IPS-18c (cell line): Measurements from ENCODE around the gene CYRIA.

Experiments
- H3K4me3 ChIP-seq: 2 replicates; pipeline ENCODE4 v1.7.0; 2013; ENCODE audit warnings: low read depth, mild to moderate bottlenecking, low read length, moderate library complexity; ENCODE audit not compliant: insufficient read depth
- H3K9me3 ChIP-seq: one replicate; pipeline ENCODE4 v1.6.1; 2013; ENCODE audit warnings: mild to moderate bottlenecking, low read length, moderate library complexity; ENCODE audit not compliant: control insufficient read depth, insufficient read depth

CYRIA gene

DNA sequence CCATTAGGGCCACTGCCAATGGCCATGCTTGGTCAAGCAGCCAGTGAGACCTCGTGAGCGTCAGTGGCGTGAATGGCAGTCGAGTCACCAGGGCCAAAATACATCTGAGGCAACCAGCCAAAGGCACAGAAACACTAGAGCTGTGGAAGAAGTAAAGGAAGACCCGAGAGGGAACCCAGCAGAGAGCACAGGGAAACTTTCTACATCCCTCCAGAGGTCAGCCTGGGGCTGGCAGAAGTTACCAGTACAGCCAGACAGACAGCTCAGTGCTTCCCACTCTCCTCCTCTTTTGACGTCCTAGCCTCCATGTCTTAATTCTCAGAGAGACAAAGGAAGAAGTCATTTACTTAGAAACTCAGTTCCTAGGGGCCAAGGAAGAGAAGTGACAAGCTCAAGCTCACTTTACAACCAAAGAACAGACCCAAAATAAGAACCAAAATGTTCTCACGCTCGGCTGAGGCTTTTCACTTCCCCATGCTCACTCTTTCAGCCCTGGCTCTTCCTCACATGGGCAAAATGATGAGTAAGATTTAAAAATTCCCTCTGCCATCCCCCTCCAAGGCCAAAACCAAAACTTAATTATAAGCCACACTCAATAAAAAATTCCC lies 8.7 kb downstream of the CYRIA start:
- no peak overlapping the region for H3K4me3 ChIP-seq
- no peaks in the 10 kb centered on the region for H3K9me3 ChIP-seq

DNA sequence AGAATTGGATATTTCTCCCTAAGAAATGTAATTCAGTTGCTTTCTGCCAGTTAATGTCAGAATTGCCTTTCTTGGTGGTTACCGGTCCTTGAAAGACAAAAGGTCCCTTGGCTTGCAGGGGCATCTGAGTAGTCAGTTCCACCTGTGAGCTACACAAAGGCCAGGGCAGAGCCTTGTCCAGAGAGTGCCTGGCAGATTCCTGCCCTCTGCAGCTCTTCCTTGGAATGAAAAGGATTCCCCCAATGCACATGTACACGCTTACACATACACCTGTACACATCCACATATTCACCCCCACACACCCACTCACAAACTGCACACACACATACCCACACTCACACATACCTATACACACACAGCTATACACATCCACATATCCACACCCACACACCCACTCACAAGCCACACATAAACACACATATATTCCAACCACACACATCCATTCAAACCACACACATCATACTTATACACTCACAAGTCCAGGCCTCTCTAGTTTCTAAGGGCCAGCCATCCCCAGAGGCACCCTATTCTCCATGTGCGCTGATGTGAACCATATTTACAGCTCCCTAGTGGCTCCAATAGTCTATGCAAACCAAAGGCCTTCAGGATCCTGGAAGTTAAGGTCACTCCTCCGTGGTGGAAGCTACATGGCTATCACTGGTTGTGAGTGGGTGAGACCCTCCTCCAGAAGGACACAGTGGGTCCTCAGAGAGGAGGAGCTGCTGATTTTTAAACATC lies 9.6 kb downstream of the CYRIA start:
- Histone ChIP-seq H3K9me3 (no peaks in the 10 kb centered on the region), H3K4me3 (no peak overlapping the region)

DNA sequence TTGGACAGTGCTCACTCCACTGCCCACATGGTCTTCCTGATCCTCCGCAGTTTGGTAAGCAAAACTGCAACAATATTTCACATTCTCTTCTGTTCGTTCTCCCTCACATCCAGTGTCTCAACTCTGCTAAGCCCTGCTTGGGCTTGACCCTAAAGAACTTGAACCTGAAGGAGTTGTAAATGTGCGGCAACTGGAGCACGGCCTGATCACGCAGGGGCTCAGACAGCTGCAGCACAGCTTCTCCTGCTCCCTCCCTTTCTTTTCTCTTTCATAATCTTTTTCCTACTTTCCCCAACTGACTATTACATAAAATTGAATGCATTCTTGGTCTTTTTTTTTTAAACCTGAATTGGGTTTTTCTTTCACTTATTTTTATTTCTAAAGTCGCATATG lies 10.2 kb downstream of the CYRIA start:
- Histone ChIP-seq H3K4me3 (no peak overlapping the region), H3K9me3 (no peaks in the 10 kb centered on the region)

DNA sequence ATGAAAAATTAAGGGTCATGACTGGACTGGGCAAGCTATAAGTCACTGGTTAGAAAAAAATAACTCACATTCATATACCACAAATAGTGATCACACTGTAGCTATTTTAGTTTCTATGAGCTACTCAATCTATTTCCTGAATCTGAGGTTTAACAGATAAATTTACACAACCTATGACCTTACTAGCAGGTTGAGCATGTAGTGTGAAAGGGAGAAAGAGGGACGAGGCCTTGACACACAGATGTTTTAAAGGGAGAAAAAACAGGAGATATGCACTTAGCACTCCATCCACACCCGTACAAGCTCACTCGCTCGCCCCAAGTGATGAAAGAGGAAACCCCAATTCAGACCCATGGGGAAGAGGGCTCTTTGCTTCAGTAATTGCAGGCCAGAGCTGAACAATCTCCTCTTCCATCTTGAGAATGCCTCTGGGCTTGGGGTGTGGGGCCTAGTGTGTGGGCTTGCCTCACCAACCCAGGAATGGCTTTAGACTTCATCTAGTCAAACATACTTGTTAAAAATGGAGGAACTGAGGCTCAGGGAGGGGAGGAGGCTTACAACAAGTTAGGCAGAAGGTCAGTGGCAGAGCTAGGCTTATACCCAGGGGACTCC lies 10.7 kb downstream of the CYRIA start:
- H3K4me3 ChIP-seq: no peak overlapping the region
- no peaks in the 10 kb centered on the region for H3K9me3 ChIP-seq

DNA sequence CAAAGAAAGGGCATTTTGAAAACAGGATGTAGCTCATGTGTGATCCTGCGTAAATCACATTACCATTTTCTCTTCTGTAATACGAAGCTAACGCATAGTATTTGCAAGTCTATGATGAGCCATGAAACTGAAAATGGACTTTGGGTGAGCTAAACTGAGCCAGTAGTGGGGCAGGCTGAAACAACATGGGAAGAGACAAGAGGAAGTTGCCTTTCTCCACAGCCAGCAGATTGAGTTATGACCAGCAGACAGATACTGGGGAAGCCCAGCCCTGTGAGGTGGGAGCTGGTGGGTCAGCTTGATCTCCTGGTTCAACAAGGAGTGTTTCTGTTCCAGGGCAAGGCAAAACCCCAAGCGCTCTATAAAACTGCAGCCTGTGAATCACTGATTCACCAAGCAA lies 11.8 kb downstream of the CYRIA start:
- no peak overlapping the region for H3K4me3 ChIP-seq
- H3K9me3 ChIP-seq: no peaks in the 10 kb centered on the region

DNA sequence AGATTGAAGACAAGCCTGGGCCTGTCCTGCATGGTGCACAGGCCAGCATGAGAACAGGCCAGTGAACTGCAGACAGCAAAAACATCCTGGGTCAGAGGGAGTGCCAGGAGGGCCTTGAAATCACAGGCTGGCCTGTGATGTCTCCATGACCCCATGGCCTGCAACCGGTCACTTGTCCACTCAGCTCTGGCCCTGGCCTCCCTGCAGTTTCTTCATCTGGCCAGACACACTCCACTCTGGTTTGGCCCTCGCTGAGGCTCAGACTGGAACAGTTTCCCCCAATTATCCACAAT lies 12.6 kb downstream of the CYRIA start:
- H3K4me3 ChIP-seq: no peak overlapping the region

DNA sequence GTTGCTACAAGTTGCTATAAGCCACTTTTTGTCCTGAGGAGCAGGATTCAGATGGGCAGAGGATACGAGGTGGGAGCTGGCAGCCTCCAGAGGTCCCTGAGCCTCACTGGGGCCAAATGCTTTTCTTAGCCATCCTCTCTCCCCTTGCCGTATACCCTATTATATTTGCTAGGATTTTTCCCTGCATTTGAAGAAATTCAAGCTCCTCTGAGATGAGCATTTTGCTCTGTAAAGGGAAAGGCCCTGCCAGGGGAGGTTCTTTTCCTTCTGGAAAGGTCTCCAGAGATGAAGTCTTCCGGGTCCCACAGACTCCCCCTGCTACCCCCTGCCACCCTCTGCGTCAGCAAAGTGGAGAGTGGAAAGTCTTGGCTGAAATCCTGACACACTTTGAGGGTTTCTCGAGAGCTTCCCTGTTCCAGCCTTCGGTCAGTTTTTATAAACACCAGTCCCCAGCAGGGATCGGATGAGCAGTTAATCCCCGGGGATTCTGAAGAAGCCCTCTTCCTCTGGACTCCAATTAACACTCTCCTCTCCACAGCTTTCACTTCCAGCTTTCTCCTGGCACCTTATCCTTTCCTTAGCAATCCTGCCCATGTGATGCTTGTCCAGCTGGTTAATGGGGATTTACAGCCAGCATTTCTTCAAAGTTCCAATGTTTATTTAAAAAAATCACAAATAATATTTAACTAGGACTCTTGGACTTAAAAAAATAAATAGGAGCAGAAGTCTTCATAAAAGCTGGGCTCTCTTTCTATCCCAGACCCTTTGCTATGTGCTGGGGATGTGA lies 13.1 kb downstream of the CYRIA start:
- H3K4me3 ChIP-seq: no peak overlapping the region
- no peaks in the 10 kb centered on the region for H3K9me3 ChIP-seq

More for the DNA sequence above, 12.6 kb downstream of the CYRIA start:
- H3K9me3 ChIP-seq: no peaks in the 10 kb centered on the region

DNA sequence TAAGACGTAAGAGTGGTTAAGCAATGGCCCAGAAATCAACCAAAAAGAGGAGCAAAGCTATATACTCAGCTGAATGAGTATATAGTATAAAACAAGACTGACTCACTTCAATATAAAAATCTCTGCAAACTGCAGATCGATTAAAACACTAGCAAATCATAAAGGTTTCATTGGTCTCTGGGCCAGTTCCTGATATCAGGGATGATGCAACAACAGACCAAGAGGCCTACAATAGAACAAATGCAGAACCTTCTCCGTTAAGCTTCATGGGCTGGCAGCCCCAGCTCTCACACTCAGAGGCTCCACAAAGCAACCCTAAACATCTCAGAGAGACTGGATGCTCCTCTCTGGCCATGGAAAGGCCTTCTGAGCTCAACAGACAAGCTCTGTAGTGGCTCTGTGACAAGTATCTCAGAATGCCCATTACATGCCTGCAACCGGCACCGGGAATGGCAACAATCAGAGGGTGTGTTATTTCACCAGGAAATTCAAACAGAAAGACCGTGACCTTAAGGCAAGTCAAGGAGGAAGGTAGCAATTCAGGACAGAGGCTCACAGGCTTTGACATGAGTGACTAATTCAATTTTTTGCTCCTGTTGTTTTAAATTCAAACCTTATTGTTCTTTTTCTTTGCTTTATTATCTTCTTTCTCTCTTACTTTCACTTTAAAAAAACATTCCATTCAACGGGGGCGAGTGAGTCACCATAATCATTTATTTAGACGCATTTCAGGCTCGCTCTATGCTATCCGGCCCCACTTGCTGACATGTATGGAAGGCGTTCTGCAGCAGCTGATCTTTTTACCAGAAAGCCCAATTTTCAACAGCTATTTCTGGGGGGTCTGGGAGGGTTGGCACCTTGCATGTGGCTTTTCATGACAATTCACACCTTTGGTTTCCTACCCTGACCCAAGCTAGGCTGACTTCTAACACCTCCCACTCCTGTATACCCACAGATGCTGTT lies 15.1 kb downstream of the CYRIA start:
- no peaks in the 10 kb centered on the region for H3K9me3 ChIP-seq
- no peak overlapping the region for H3K4me3 ChIP-seq

DNA sequence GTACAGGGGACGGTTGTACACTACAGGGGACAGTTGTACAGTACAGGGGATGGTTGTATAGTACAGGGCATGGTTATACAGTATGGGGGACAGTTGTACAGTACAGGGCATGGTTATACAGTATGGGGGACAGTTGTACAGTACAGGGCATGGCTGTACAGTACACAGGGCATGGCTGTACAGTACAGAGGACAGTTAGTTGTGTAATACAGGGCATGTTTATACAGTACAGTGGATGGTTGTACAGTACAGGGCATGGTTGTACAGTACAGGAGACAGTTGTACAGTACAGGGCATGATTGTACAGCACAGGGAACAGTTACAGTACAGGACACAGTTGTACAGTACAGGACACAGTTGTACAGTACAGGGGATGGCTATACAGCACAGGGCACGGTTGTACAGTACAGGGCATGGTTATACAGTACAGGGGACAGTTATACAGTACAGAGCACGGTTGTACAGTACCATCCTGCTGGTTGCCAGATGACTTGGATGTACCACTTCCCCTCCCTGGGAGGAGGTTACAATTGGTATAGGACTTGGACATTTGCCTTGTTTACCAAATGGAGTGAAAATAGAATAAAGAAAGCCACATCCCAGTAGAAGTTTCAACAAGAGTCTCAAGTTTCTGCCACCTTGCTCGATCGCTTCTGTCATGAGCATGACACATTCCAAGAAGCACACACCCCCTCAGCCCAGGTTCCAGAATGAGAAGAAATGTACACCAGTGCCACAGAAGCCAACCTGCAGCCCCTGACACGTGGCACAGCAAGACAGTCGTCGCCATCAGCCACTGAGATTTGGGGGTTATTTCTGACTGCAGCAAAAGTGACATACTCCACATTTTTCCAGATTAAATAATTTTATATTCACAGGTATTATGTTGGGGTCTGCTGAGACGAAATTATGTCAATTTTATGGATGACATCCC lies 16.0 kb downstream of the CYRIA start:
- Histone ChIP-seq H3K4me3 (no peak overlapping the region), H3K9me3 (no peaks in the 10 kb centered on the region)

DNA sequence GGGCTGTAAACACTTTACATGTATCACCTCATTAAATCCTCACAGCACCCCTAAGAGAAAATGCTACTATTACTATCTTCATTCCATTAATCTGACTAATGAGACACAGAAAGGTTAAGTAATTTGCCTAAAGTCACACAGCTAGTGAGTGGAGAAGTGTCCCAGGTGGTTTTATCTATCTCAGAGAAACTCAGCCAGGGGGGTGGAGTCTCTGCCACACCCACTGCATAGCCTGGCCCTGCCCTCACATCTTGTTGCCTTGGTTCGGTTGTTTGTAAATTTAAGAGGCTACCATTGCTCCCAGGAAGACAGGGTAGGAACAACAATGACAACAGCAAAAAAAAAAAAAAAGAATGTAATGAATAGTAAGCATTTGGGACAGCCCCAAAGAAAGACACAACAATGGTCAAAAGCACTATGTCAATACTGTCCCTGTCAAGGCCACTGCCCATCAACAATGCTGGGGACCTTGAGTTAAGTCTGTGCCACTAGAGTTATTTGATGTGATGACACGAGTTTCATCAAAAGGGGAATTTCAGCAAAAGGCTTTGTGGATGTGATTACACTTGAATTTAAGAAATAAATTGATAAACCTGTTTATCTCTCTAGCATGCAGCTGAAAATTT lies 17.5 kb downstream of the CYRIA start:
- H3K4me3 ChIP-seq: no peak overlapping the region
- no peaks in the 10 kb centered on the region for H3K9me3 ChIP-seq

DNA sequence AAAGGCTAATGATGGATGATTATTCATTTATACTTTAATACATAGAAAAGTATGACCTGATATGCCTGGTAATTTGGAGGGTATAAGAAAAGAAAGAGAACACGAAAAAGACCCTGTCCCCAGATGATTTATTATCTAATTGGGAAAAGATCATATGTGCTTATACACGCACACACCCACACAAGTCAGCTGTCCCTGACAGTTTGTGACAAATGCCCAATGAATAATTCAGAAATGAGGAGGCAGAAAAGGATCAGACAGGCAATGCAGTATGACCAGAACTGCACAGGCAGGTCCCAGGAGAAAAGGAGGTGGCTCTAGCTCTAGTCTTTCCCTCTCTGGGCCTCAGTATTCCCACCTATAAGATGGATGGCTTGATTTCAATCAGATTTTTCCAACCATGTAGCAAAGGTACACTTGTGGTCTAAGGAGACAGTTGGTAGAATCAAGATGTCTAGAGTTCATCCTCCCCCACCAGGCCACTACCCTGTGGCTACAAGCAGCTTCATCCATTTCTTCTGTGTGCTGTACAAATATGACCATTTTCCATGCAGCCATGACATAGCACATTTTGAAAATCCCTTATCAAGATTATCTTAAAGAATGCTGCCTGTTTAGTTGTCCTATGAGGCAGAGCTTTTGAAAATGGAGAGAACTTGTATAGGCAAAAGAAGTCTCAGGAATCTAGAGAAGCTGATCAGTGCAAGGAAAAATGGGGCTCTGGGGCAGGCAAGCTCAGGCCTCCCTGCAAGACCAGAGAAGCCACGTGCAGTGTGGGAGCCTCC lies 19.7 kb downstream of the CYRIA start:
- Histone ChIP-seq H3K4me3 (no peak overlapping the region), H3K9me3 (no peaks in the 10 kb centered on the region)

DNA sequence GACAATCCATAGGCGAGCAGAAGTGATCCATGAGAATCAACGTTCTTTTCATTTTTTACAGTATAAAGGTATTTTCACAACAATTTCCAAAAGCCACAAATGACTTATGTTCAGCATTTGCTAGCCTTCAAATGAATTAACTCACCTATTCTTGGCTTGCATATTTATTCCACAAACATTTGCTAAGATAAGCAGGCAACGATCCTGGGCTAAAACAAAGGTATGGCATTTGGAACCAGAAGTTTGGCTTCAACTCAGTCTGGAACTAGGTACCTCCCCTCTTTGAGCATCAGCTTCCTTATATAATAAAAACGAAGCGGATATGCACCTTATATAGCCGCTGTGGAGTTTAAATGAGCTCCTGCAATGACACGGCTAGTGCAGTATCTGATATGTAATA lies 20.5 kb downstream of the CYRIA start:
- H3K4me3 ChIP-seq: no peak overlapping the region

DNA sequence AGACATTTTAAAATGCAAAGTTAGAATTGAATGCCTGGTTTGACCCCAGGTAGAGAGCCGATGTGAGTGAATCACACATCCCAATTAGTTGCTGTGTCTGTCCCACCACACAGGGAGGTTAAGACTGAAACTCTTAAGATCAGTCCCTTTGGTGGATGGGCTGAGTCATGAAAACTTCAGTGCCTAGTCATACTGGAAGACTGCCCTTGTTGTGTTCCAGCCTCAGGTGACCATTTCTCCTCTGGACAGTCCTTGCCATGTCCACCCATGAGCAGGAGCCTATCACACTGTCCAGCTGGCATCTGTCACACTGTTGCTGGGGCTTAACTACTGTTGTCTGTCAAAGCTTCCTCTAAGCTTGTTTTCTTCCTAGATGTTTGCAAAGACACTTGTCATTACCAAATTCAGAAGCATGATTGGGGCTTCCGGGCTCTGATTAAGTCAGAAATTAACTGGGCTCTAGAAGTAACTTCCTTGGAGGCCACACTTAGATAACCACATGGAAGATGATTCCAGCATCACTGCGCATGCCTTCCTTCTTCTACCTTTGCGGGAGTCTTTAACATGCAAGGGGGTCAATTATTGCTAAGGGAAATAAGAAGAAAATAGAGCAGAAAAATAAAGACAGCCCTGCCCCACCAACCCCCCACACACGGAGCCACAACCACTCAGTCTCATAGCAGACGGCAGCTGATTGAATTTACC lies 21.3 kb downstream of the CYRIA start:
- Histone ChIP-seq H3K9me3 (no peaks in the 10 kb centered on the region), H3K4me3 (no peak overlapping the region)

More for the DNA sequence above, 20.5 kb downstream of the CYRIA start:
- H3K9me3 ChIP-seq: no peaks in the 10 kb centered on the region

DNA sequence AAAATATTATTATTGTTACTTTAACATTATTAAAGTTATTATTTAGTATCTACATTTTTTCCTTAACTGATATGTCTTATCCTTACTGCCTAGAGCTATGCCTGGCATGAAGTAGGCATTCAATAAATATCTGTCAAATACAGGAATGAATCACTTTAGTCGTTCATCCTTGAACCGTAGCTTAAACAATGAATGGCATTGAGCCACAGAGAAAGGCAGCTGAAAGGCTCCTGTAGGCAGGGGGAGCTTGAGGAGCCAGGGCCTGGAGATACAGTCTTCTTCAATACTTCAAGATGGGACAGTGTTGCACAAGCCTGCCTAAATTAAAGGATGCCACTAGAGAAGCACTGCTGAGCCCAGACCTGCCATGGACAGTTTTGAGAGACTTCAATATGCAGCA lies 22.5 kb downstream of the CYRIA start:
- H3K4me3 ChIP-seq: no peak overlapping the region
- H3K9me3 ChIP-seq: no peaks in the 10 kb centered on the region
